GM21825 (cell line): ENCODE data around the gene TCF25.
"Not testable (repeated sequence)": the region's sequence is repeated elsewhere in the genome, so short reads cannot be mapped to it uniquely, and the experiment has no call there.

Source experiments
- ATAC-seq: cut with Tn5 transposase; IDR thresholded peaks from one replicate; pipeline ENCODE4 v1.9.1; 2021; ENCODE audit warnings: mild to moderate bottlenecking, moderate library complexity; ENCODE audit not compliant: unreplicated experiment

TCF25 gene

DNA sequence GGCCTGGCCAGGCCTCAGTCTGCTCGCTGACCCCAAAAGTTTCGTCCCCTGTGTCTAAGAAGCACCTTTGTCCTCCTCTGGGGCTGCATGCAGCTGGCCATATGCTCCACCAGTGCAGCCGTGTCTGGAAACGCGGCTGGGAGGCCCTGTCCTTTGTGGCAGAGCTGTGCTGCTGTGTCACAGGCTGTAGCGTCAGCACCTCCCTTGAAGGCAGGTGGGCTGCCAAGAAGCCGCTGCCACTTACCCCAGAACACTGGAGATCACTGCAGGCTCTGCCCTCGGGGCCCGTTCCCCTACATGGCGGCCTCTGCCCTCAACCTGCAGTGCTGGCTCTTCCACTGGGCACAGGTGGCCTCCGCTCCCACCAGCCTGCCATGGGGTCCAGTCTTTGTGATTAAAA is 29.6 kb downstream of the TCF25 start:
- no peak for ATAC-seq

- no peak for ATAC-seq
These were observed 30.6 kb downstream of the TCF25 start for GRCh38 chr16:89903908-89904515.

DNA sequence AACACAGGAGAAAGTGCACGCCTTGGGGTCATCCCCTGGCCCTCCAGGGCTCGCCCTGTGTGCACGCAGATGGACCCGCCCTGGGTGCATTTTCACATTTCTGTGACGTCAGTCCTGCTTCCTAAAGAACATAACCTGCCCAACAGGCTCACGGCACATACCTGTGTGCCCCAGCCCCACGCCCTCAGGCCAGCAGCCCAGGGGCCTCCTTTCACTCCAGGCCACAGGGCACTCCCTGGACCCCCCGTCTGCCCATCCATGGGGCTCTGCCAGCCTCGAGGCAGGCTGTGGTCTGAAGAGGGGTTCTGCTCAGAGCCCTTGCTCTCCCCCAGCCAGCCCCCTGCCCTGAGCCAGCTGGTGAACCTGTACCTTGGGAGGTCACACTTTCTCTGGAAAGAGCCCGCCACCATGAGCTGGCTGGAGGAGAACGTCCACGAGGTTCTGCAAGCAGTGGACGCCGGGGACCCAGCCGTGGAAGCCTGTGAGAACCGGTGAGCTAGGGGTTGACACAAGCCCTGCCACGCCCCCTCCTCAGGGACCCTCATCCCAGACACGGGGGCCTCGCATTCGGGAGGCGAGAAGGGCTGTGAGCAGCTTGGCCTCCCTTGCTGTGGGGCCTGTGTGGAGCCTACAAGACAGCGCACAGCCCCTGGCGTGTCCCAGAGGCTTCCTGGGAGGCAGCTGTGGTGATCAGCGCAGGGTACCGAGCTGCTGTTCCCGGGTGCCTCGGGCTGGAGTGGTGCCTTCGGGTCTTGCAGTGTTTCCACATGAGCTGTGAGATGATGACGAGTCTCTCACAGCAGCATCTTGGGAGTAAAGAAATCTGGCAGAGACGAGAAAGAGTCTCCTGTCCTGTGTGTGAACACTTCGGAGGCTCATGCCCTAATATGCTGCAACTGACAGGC is 31.5 kb downstream of the TCF25 start:
- ATAC-seq = no peak

DNA sequence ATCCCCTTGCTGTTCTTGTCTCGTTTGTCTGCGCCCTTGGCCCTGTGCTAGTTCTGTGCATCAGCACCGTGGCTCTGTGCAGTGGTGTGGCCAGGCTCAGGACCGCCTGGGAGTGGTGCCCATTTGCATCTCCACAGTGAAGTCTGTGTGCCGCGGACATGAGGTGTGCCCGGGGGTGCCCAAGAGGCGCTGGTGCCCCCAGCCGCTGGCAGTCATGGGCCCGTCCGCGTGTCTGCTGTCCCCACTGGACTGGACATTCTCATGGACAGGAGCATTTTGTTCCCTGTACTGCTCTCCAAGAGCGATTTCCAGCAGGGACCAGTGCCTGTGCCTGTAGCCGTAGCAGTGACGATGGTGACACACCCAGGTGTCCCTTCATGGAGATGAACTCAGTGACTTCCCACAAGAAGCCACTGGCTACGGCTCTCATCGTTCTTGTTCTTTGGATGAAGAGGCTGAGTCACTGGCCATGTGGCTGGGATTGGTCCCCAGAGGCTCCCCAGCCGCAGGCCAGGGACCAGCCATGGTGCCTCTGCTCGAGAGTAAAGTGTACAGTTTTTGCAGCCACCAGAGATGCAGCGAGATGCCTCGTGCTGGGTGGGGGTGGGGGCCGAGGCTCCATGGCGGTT is 32.2 kb downstream of the TCF25 start:
- ATAC-seq = no peak

GRCh38 chr16:89906140-89907025 is 33.0 kb downstream of the TCF25 start:
- ATAC-seq = no peak

GRCh38 chr16:89907055-89907814 is 33.8 kb downstream of the TCF25 start:
- ATAC-seq = no peak

DNA sequence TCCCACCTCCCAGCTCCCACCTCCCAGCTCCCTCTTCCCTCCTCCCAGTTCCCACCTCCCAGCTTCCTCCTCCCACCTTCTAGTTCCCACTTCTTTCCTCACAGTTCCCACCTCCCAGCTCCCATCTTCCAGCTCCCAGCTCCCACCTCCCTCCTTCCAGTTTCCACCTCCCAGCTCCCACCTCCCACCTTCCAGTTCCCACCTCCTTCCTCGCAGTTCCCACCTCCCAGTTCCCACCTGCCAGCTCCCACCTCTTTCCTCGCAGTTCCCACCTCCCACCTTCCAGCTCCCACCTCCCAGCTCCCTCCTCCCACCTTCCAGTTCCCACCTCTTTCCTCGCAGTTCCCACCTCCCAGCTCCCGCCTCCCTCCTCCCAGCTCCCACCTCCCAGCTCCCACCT is 34.8 kb downstream of the TCF25 start:
- no peak for ATAC-seq

DNA sequence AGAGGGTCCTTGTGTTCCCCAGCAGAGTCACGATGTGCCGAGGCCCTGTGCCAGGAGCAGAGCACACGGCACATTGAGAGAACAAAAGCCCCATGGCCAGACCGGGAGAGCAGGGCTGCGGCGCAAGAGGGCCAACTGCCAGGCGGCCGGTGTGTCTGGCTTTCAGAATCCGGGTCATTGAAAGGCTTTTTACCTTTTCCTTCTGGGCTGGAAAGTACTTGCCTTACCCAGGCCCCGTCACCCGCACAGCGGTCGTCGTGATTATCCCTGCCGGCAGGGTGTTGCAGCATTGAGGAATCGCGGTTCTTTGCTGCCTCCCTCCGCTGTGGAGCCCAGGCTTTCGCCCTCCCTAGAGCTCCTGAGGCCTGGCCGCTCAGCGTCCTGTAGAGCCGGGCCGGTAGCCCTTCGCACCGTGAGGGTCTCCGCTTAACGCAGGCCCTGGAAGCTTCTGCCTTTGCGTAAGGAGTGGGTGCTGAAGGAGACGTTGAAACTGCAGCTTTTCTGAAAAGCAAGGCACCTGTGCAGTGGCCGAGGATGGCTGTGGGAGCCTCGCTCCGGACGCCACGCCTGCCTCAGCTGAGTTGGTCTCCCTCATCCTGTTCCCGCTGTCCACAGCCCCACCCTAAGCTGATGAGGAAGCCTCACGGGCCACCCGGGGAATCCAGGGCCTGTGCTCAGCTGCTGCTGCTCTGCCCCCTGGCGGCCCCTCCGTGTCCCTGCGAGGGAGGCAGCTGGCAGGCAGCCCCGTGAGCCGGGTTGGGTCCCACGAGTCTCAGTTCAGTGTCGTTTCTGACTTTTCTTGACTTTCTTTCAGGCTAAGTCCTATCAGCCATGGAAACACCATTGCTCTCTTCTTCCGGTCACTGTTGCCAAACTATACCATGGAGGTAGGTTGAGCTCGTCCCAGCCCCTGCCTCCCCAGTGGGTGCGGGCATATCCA is 36.7 kb downstream of the TCF25 start:
- ATAC-seq = no peak

- ATAC-seq = no peak
These were observed 37.4 kb downstream of the TCF25 start for GRCh38 chr16:89910717-89911354.

DNA sequence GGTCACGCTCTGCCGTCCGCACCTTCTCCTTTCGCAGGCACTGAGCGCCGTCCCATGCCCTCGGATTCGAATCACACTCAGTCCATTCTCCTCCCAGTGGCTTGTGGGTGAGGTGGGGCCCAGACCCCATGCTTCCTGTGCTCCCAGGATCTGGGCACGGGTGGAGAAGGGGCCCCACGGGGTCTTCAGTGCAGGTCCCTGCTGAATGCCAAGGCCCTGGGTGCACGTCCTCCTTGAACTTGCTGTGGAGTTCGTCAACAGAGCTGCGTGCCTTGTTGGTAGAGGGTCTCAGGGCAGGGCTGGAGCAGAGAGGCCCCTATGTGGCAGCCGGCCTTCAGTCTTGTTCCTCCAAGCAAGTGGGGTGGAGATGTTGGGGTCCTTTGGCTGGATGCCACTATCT is 38.0 kb downstream of the TCF25 start:
- no peak for ATAC-seq

- ATAC-seq = no peak
These were observed 38.8 kb downstream of the TCF25 start for GRCh38 chr16:89912143-89912542.

DNA sequence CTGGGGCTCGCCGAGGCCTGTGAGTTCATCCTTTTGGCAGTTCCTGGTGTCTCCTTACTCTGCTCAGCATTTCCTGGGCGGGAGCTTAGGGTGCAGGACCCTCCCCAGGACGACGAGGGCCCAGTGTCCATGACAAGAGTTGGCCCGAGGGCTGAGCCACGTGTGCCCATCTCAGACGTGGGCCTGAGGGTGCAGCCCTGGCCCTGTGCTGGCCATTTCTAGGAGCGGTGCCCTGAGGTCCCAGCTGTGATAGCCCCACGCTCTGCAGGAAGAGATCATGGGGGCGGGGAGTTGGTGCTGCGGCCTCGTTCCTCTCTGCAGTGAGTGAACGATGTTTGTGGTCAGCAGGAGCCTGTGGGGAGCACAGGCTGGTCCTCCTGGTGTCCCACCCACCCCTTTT is 39.2 kb downstream of the TCF25 start:
- no peak for ATAC-seq

DNA sequence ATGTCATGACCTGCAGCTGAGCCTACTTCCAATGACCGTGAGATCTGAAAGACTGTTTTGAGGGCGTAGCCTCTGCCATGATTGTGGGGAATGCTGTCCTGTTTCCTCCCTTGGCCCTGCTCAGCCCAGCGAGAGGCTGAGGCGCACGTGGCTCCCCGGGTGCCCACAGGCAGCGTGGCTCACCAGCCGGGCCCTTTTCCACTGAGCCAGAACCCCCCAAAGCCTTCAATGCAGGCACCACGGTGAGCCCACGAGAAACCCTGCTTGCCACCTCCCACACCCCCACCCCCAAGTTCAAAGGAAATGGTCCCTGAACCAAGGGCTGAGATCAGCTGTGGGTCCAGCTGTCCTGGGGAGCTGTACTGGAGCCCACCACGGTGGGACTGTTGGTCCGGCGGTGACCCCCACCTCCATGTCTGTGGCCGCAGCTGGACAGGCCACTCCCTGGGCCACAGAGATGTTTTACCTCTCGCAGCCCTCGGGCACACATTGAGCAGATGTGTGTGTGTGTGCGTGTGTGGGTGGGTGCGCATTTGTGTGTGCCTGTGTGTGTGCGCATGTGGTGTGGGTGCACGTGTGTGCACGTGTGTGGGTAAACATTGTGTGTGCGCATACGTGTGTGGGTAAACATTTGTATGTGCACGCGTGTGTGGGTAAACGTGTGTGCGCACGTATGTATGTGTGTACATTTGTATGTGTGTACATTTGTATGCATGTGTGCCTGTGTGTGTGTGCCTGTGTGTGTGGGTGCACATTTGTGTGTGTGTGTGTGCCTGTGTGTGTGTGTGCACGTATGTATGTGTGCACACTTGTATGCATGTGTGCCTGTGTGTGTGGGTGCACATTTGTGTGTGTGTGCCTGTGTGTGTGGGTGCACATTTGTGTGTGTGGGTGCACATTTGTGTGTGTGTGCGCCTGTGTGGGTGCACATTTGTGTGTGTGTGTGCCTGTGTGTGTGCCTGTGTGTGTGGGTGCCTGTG is 40.3 kb downstream of the TCF25 start:
- no peak for ATAC-seq

DNA sequence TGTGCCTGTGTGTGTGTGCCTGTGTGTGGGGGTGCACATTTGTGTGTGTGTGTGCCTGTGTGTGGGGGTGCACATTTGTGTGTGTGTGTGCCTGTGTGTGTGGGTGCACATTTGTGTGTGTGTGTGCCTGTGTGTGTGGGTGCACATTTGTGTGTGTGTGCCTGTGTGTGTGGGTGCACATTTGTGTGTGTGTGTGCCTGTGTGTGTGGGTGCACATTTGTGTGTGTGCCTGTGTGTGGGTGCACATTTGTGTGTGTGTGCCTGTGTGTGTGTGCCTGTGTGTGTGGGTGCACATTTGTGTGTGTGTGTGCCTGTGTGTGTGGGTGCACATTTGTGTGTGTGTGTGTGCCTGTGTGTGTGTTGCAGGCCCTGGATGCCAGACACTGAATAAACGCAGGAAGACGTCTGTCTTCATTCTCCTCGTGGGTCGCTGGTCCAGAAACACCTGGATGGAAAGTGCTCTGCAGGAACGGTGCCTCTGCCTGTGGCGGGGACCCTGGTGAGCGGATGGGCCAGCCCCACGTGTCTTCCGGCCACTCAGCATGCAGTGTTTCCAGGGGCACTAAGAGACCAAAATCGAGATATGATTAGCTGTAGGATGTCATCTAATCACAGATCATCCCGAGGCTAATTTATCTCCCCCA is 41.4 kb downstream of the TCF25 start:
- not testable (repeated sequence) for ATAC-seq

GRCh38 chr16:89915303-89916232 is 42.2 kb downstream of the TCF25 start:
- no peak for ATAC-seq
